Body of pancreas (tissue), 4 donors: Measurements from ENCODE around the gene ROBO2. TPM values are rescaled to one million over a fixed set of nuclear protein-coding genes. Genes with fewer than 3 reads are reported as not detected.

Experiments
- ATAC-seq: fragments of 150-250 bp; one replicate; pipeline ENCODE4 v1.9.1; 2016
- DNase-seq, 4 donors: peaks; one replicate each; pipeline ENCODE4 v3.0.0-alpha.2; 2019
- H3K27ac ChIP-seq, 4 donors: fragments of 200-600 bp; sonication (generic); 1 replicate in 3 of 4; 2 replicates in 1 of 4; pipeline versions ENCODE4 v1.5.1 to v1.6.1; 2016 to 2019; ENCODE audit warnings: mild to moderate bottlenecking in 1 of 4, mixed read lengths in 1 of 4, moderate library complexity in 1 of 4
- H3K27me3 ChIP-seq, 2 donors: fragments of 200-600 bp; sonication (generic); one replicate each; pipeline ENCODE4 v1.6.0; 2016; ENCODE audit warnings: mild to moderate bottlenecking in 1 of 2
- H3K36me3 ChIP-seq, 2 donors: fragments of 200-600 bp; sonication (generic); replicated peaks in 1 of 2; 2 replicates each; pipeline ENCODE4 v1.5.1; 2016; ENCODE audit warnings: low read depth in 2 of 2; ENCODE audit not compliant: insufficient read depth in 1 of 2
- H3K4me1 ChIP-seq: fragments of 200-600 bp; sonication (generic); one replicate; pipeline ENCODE4 v1.6.0; 2016
- H3K4me3 ChIP-seq, 2 donors: fragments of 200-600 bp; sonication (generic); 1 replicate in 1 of 2; 2 replicates in 1 of 2; pipeline ENCODE4 v1.5.1; 2016 to 2019
- H3K9me3 ChIP-seq, 3 donors: fragments of 200-600 bp; sonication (generic); 1 replicate in 2 of 3; 2 replicates in 1 of 3; pipeline ENCODE4 v1.5.1; 2016
- POLR2A ChIP-seq, 3 donors: fragments of 450-650 bp; IDR thresholded peaks; one replicate each; pipeline ENCODE4 v1.6.1; 2016; ENCODE audit warnings: antibody characterized with exemption in 3 of 3, mild to moderate bottlenecking in 2 of 3
- WGBS, 2 donors: methylation state at CpG; one replicate each; pipeline ENCODE4 v1.1.5; 2017; 5-methylcytosine and 5-hydroxymethylcytosine counted together
- intact Hi-C: fragments of 100-400 bp; cut with DNase I; formaldehyde crosslinking; loops from one replicate; pipeline ENCODE4 v1.15.1; 2023
- total RNA-seq, 2 donors: library from RNA; depleted of rRNA; stranded (reverse); fragments of >200 nt; gene quantifications; one replicate each; pipeline ENCODE4 v1.1.0, GENCODE V29; 2016
- TF ChIP-seq, protein P1 (sequence below), 7 experiments: fragments of 450-650 bp in 4 of 7; fragments of 200-600 bp in 3 of 7; sonication (generic) in 3 of 7; IDR thresholded peaks; one replicate each; pipeline ENCODE4 v1.5.1; 2016 to 2019; ENCODE audit warnings: antibody characterized with exemption in 7 of 7

ROBO2 gene
- total RNA-seq, 2 donors from 2014 or later = 1.3 to 3.0 TPM

GRCh38 chr3:77605308-77605707 lies 565.4 kb downstream of the ROBO2 start:
- Histone ChIP-seq H3K4me1 (no peaks in the 10 kb centered on the region), H3K27ac (no peak overlapping the region), H3K9me3 (no peaks in the 10 kb centered on the region), H3K27me3 (no peaks in the 10 kb centered on the region), H3K36me3 (no peaks in the 10 kb centered on the region), H3K4me3 (no peak overlapping the region)
- no peak for DNase-seq
- intact Hi-C loops = no loop called here
- no peak for ATAC-seq
- WGBS, 2 donors = 57 to 60% methylated on average over 2 of the region's 2 CpGs
- TF ChIP-seq, protein P1, sequence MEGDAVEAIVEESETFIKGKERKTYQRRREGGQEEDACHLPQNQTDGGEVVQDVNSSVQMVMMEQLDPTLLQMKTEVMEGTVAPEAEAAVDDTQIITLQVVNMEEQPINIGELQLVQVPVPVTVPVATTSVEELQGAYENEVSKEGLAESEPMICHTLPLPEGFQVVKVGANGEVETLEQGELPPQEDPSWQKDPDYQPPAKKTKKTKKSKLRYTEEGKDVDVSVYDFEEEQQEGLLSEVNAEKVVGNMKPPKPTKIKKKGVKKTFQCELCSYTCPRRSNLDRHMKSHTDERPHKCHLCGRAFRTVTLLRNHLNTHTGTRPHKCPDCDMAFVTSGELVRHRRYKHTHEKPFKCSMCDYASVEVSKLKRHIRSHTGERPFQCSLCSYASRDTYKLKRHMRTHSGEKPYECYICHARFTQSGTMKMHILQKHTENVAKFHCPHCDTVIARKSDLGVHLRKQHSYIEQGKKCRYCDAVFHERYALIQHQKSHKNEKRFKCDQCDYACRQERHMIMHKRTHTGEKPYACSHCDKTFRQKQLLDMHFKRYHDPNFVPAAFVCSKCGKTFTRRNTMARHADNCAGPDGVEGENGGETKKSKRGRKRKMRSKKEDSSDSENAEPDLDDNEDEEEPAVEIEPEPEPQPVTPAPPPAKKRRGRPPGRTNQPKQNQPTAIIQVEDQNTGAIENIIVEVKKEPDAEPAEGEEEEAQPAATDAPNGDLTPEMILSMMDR (IDR thresholded peaks at IDR 0.05) = no peak
- TF ChIP-seq POLR2A (IDR thresholded peaks at IDR 0.05) = no peak

GRCh38 chr3:77605865-77606264 lies 566.0 kb downstream of the ROBO2 start:
- ATAC-seq (no peak), DNase-seq (no peak)
- H3K36me3 ChIP-seq = no peaks in the 10 kb centered on the region
- TF ChIP-seq POLR2A (IDR thresholded peaks at IDR 0.05) = no peak
- TF ChIP-seq, protein P1 (IDR thresholded peaks at IDR 0.05) = no peak
- no peaks in the 10 kb centered on the region for H3K27me3 ChIP-seq
- no peaks in the 10 kb centered on the region for H3K9me3 ChIP-seq
- intact Hi-C loops = no loop called here
- 36 to 50% methylated on average over 1 of the region's 1 CpG for WGBS, 2 donors
- H3K27ac ChIP-seq = no peak overlapping the region
- H3K4me1 ChIP-seq = no peaks in the 10 kb centered on the region
- no peak overlapping the region for H3K4me3 ChIP-seq

DNA sequence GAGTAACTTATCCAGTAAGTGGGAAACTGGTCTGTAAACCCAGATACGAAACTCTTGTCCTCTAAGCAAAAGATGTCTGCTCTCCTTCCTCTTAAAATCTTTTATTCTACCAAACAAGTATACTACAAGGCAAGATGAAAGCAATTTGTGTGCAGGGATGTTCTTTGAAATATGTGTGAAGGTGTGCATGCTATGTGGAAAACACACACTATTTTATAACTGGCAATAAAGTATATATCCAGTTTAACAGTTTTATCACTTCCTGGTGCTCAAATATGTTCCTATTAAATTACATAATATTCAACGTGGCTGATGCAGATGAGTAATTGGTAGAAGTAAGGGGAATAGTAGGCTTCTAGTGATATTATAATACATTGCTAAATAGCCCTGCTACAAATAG lies 566.5 kb downstream of the ROBO2 start:
- Histone ChIP-seq H3K4me1 (no peaks in the 10 kb centered on the region), H3K36me3 (no peaks in the 10 kb centered on the region), H3K27ac (no peak overlapping the region), H3K9me3 (no peaks in the 10 kb centered on the region), H3K27me3 (no peaks in the 10 kb centered on the region), H3K4me3 (no peak overlapping the region)
- ATAC-seq (no peak), DNase-seq (no peak)
- no peak for TF ChIP-seq POLR2A (IDR thresholded peaks at IDR 0.05)
- TF ChIP-seq, protein P1 (IDR thresholded peaks at IDR 0.05) = no peak
- intact Hi-C loops = no loop called here
- WGBS, 2 donors = 41 to 47% methylated on average over 2 of the region's 2 CpGs

- Histone ChIP-seq H3K4me1 (no peaks in the 10 kb centered on the region), H3K9me3 (no peaks in the 10 kb centered on the region), H3K27me3 (no peaks in the 10 kb centered on the region), H3K36me3 (no peaks in the 10 kb centered on the region), H3K27ac (no peak overlapping the region), H3K4me3 (no peak overlapping the region)
- 68% methylated on average over 3 of the region's 3 CpGs for WGBS, 2 donors
- DNase-seq (no peak), ATAC-seq (no peak)
- TF ChIP-seq POLR2A (IDR thresholded peaks at IDR 0.05) = no peak
- TF ChIP-seq, protein P1 (IDR thresholded peaks at IDR 0.05) = no peak
- intact Hi-C loops = no loop called here
Observed at GRCh38 chr3:77618686-77619085, 578.8 kb downstream of the ROBO2 start.

DNA sequence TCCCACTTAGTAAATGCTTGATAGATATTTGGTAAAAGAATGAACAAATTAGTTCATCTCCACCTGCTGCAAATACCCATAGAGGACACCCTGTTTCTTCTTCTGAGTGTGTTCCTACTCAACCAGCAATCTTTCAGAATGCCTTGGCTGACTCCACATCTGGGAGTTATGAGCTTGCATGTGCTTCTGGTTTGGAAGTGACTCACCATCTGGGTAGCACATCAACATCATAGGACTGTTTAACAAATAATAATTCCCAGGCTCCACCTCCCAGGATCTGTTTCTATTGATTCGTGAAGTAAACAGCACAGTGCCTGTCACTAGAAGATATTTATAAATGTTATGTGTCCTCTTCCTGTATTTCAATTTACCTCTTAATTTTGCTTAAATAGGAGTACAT lies 580.1 kb downstream of the ROBO2 start:
- WGBS, 2 donors = 27 to 52% methylated on average over 1 of the region's 1 CpG
- Histone ChIP-seq H3K9me3 (no peaks in the 10 kb centered on the region), H3K4me1 (no peaks in the 10 kb centered on the region), H3K27ac (no peak overlapping the region), H3K27me3 (no peaks in the 10 kb centered on the region), H3K36me3 (no peaks in the 10 kb centered on the region), H3K4me3 (no peak overlapping the region)
- DNase-seq = no peak
- intact Hi-C loops = no loop called here
- no peak for TF ChIP-seq POLR2A (IDR thresholded peaks at IDR 0.05)
- TF ChIP-seq, protein P1 (IDR thresholded peaks at IDR 0.05) = no peak
- no peak for ATAC-seq
